H9 (cell line): ENCODE data around the gene USP28. TPM values are rescaled to one million over a fixed set of nuclear protein-coding genes. Genes with fewer than 3 reads are reported as not detected.

ENCODE experiments used
- DNase-seq: peaks from one replicate; pipeline ENCODE4 v3.0.0-alpha.2; 2017
- H2AFZ ChIP-seq: one replicate; pipeline ENCODE4 v1.6.1; 2013; ENCODE audit warnings: mild to moderate bottlenecking, low read length, control low read depth, moderate library complexity
- H2AK5ac ChIP-seq: 2 replicates; pipeline ENCODE4 v1.6.1; 2013; ENCODE audit warnings: low read length, control low read depth, mixed read lengths; ENCODE audit not compliant: insufficient read length
- H2BK120ac ChIP-seq: one replicate; pipeline ENCODE4 v1.6.1; 2013; ENCODE audit warnings: low read depth, mild to moderate bottlenecking, low read length, control low read depth, inconsistent platforms; ENCODE audit not compliant: poor library complexity, severe bottlenecking
- H2BK12ac ChIP-seq: 2 replicates; pipeline ENCODE4 v1.6.1; 2013; ENCODE audit warnings: low read length, control low read depth, mixed read lengths, low read depth; ENCODE audit not compliant: insufficient read length
- H2BK15ac ChIP-seq: 2 replicates; pipeline ENCODE4 v1.6.1; 2013; ENCODE audit warnings: low read depth, low read length, control low read depth
- H2BK20ac ChIP-seq: one replicate; pipeline ENCODE4 v1.6.1; 2013; ENCODE audit warnings: low read depth, mild to moderate bottlenecking, low read length, control low read depth, inconsistent platforms; ENCODE audit not compliant: poor library complexity, severe bottlenecking
- H2BK5ac ChIP-seq: 2 replicates; pipeline ENCODE4 v1.6.1; 2013; ENCODE audit warnings: low read length, control low read depth, mixed read lengths; ENCODE audit not compliant: insufficient read length
- H3K14ac ChIP-seq: 2 replicates; pipeline ENCODE4 v1.6.1; 2013; ENCODE audit warnings: low read length, control low read depth; ENCODE audit not compliant: insufficient read depth
- H3K18ac ChIP-seq: 2 replicates; pipeline ENCODE4 v1.6.1; 2013; ENCODE audit warnings: low read depth, mild to moderate bottlenecking, mixed read lengths, low read length, control low read depth; ENCODE audit not compliant: insufficient read length
- H3K23ac ChIP-seq: 2 replicates; pipeline ENCODE4 v1.6.1; 2013; ENCODE audit warnings: low read length, control low read depth, mixed read lengths, low read depth; ENCODE audit not compliant: insufficient read length
- H3K23me2 ChIP-seq: 2 replicates; pipeline ENCODE4 v1.6.1; 2013; ENCODE audit warnings: low read depth, mild to moderate bottlenecking, mixed read lengths, low read length, control low read depth; ENCODE audit not compliant: insufficient read length, poor library complexity, severe bottlenecking
- H3K27ac ChIP-seq: 2 replicates; pipeline ENCODE4 v1.5.1; 2013; ENCODE audit warnings: low read length, control low read depth, mixed read lengths, low read depth; ENCODE audit not compliant: insufficient read length
- H3K27me3 ChIP-seq: 2 replicates; pipeline ENCODE4 v1.6.1; 2013; ENCODE audit warnings: low read length, control low read depth, inconsistent platforms; ENCODE audit not compliant: insufficient read depth
- H3K4ac ChIP-seq: 2 replicates; pipeline ENCODE4 v1.6.1; 2013; ENCODE audit warnings: low read depth, mild to moderate bottlenecking, control low read depth, inconsistent platforms, low read length, moderate library complexity
- H3K4me1 ChIP-seq: 2 replicates; pipeline ENCODE4 v1.6.1; 2013; ENCODE audit warnings: low read length, control low read depth, inconsistent platforms; ENCODE audit not compliant: insufficient read depth
- H3K4me2 ChIP-seq: 2 replicates; pipeline ENCODE4 v1.6.1; 2013; ENCODE audit warnings: low read length, control low read depth, mixed read lengths; ENCODE audit not compliant: insufficient read length, insufficient read depth
- H3K56ac ChIP-seq: 2 replicates; pipeline ENCODE4 v1.6.1; 2013; ENCODE audit warnings: low read depth, mild to moderate bottlenecking, mixed read lengths, low read length, control low read depth; ENCODE audit not compliant: insufficient read length
- H3K79me1 ChIP-seq: 2 replicates; pipeline ENCODE4 v1.6.1; 2013; ENCODE audit warnings: low read depth, mild to moderate bottlenecking, moderate library complexity, low read length, control low read depth, inconsistent platforms; ENCODE audit not compliant: insufficient read depth, poor library complexity, severe bottlenecking
- H3K79me2 ChIP-seq: 2 replicates; pipeline ENCODE4 v1.6.1; 2013; ENCODE audit warnings: low read length, control low read depth, inconsistent platforms; ENCODE audit not compliant: insufficient read depth
- H3K9ac ChIP-seq: 2 replicates; pipeline ENCODE4 v1.6.1; 2013; ENCODE audit warnings: low read length, control low read depth, mixed read lengths; ENCODE audit not compliant: insufficient read length; ENCODE audit errors: extremely low read depth
- H3K9me3 ChIP-seq: one replicate; pipeline ENCODE4 v1.6.1; 2013; ENCODE audit warnings: low read depth, low read length, inconsistent platforms; ENCODE audit not compliant: control insufficient read depth
- H3T11ph ChIP-seq: one replicate; pipeline ENCODE4 v1.6.1; 2013; ENCODE audit warnings: mild to moderate bottlenecking, low read length, control low read depth, inconsistent platforms
- H4K20me1 ChIP-seq: one replicate; pipeline ENCODE4 v1.6.1; 2013; ENCODE audit not compliant: control insufficient read depth, insufficient read length, insufficient read depth
- H4K5ac ChIP-seq: 2 replicates; pipeline ENCODE4 v1.6.1; 2013; ENCODE audit warnings: low read depth, mild to moderate bottlenecking, mixed read lengths, low read length, control low read depth; ENCODE audit not compliant: insufficient read length
- H4K8ac ChIP-seq: replicated peaks from 2 replicates; pipeline ENCODE4 v1.6.1; 2013; ENCODE audit warnings: low read length, control low read depth, mixed read lengths, low read depth; ENCODE audit not compliant: insufficient read length
- H4K91ac ChIP-seq: 2 replicates; pipeline ENCODE4 v1.6.1; 2013; ENCODE audit warnings: low read depth, mild to moderate bottlenecking, moderate library complexity, mixed read lengths, low read length, control low read depth; ENCODE audit not compliant: insufficient read length
- H3K27ac Mint-ChIP-seq, 3 experiments: 2 replicates in 2 of 3; 3 replicates in 1 of 3; pipeline ENCODE4 v1.8.0; 2020 to 2021; ENCODE audit warnings: mixed read lengths in 3 of 3, mild to moderate bottlenecking in 1 of 3, moderate library complexity in 1 of 3
- H3K27me3 Mint-ChIP-seq: 2 replicates; pipeline ENCODE4 v1.8.0; 2021; ENCODE audit warnings: low read depth, mild to moderate bottlenecking, moderate library complexity, mixed read lengths
- H3K36me3 Mint-ChIP-seq, 3 experiments: 2 replicates in 2 of 3; 3 replicates in 1 of 3; pipeline ENCODE4 v1.8.0; 2020 to 2021; ENCODE audit warnings: low read depth in 3 of 3, mixed read lengths in 3 of 3; ENCODE audit not compliant: insufficient read depth in 1 of 3
- H3K4me1 Mint-ChIP-seq, 2 experiments: 2 replicates each; pipeline ENCODE4 v1.8.0; 2020; ENCODE audit warnings: mixed read lengths in 2 of 2
- H3K4me3 Mint-ChIP-seq, 2 experiments: 2 replicates in 1 of 2; 3 replicates in 1 of 2; pipeline ENCODE4 v1.8.0; 2020 to 2021; ENCODE audit warnings: mild to moderate bottlenecking in 2 of 2, mixed read lengths in 2 of 2, moderate library complexity in 1 of 2
- H3K9me3 Mint-ChIP-seq, 2 experiments: 2 replicates in 1 of 2; 3 replicates in 1 of 2; pipeline ENCODE4 v1.8.0; 2020; ENCODE audit warnings: mild to moderate bottlenecking in 2 of 2, mixed read lengths in 2 of 2, moderate library complexity in 1 of 2
- WGBS: extraction: QIAGEN DNeasy Blood & Tissue Kit; methylation state at CpG from one replicate; pipeline ENCODE4 v1.1.7; 2013; ENCODE audit warnings: missing lambda C conversion rate, low lambda C conversion rate, mixed read lengths; ENCODE audit not compliant: insufficient read length; ENCODE audit errors: extremely low coverage; 5-methylcytosine and 5-hydroxymethylcytosine counted together
- total RNA-seq: library from RNA; stranded (reverse); gene quantifications from 2 replicates; pipeline ENCODE4 v1.2.1, GENCODE V29; 2021
- TF ChIP-seq, protein P1 (sequence below): fragments of 200-600 bp; sonication (generic); conservative IDR thresholded peaks from 3 replicates; pipeline ENCODE4 v1.8.0; 2021; ENCODE audit warnings: antibody characterized with exemption, mild to moderate bottlenecking

Gene USP28
- total RNA-seq, 1 experiment from 2014 or later, result 107 TPM

DNA sequence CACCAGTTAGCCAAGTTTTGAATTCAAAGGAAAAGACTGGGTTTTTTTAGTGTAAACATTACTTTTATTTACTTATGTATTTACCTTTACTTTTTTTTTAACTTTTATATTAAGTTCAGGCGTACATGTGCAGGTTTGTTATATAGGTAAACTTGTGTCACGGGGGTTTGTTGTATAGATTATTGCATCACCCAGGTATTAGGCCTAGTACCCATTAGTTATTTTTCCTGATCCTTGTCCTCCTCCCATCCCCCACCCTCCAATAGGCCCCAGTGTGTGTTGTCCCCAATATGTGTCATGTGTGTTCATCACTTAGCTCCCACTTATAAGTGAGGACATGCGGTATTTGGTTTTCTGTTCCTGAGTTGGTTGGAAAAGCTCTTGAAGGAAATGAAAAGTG is 122.4 kb downstream of the USP28 start:
- Histone ChIP-seq H3K79me1 (no peaks in the 10 kb centered on the region), H4K20me1 (no peaks in the 10 kb centered on the region), H2BK12ac (no peak overlapping the region), H4K8ac (no peak overlapping the region), H3K23me2 (no peaks in the 10 kb centered on the region), H4K5ac (no peak overlapping the region), H2BK20ac (no peak overlapping the region), H3K9me3 (no peaks in the 10 kb centered on the region), H2AFZ (no peak overlapping the region), H3K9ac (no peak overlapping the region), H3K14ac (no peak overlapping the region), H3K4me2 (no peak overlapping the region), H2BK120ac (no peak overlapping the region), H3K4ac (no peak overlapping the region), H3K18ac (no peak overlapping the region), H3K27me3 (no peaks in the 10 kb centered on the region), H4K91ac (no peak overlapping the region), H2BK15ac (no peak overlapping the region), H3K27ac (no peak overlapping the region), H2BK5ac (no peak overlapping the region), H3K23ac (no peak overlapping the region), H3T11ph (no peak overlapping the region), H3K79me2 (no peaks in the 10 kb centered on the region), H2AK5ac (no peak overlapping the region), H3K56ac (no peak overlapping the region), H3K4me1 (no peaks in the 10 kb centered on the region)
- Mint-ChIP-seq H3K27ac (no peak overlapping the region), H3K36me3 (peaks cover 15 to 32% (median 22%) of the 10 kb centered on the region in 3 experiments), H3K9me3 (no peaks in the 10 kb centered on the region), H3K4me1 (no peaks in the 10 kb centered on the region), H3K27me3 (no peaks in the 10 kb centered on the region), H3K4me3 (no peak overlapping the region)
- DNase-seq, result no peak
- TF ChIP-seq, protein P1, sequence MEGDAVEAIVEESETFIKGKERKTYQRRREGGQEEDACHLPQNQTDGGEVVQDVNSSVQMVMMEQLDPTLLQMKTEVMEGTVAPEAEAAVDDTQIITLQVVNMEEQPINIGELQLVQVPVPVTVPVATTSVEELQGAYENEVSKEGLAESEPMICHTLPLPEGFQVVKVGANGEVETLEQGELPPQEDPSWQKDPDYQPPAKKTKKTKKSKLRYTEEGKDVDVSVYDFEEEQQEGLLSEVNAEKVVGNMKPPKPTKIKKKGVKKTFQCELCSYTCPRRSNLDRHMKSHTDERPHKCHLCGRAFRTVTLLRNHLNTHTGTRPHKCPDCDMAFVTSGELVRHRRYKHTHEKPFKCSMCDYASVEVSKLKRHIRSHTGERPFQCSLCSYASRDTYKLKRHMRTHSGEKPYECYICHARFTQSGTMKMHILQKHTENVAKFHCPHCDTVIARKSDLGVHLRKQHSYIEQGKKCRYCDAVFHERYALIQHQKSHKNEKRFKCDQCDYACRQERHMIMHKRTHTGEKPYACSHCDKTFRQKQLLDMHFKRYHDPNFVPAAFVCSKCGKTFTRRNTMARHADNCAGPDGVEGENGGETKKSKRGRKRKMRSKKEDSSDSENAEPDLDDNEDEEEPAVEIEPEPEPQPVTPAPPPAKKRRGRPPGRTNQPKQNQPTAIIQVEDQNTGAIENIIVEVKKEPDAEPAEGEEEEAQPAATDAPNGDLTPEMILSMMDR, result no peak
- WGBS, result no CpG with 5 or more reads among the region's 3 CpGs

Other genes starting within 250 kb of the USP28 start
- gene TMPRSS5, start 169.3 kb downstream of the USP28 start, total RNA-seq, result 0.37 and 0.81 TPM in 2 replicates
- gene ZW10, start 101.9 kb downstream of the USP28 start, total RNA-seq, result 23.6 and 26.0 TPM in 2 replicates
- gene CLDN25, start 95.8 kb downstream of the USP28 start, total RNA-seq, result not detected in 2 replicates
- gene HTR3B, start 29.2 kb upstream of the USP28 start, total RNA-seq, result not detected in 2 replicates
- gene HTR3A, start 99.5 kb upstream of the USP28 start, total RNA-seq, result 3.5 and 4.1 TPM in 2 replicates
- gene ZBTB16, start 184.1 kb upstream of the USP28 start, total RNA-seq, result not detected in 2 replicates